CD4-positive, alpha-beta T cell treated with Interleukin-15 for 4 hours (primary cell): ENCODE data around the gene TMEM43.

ENCODE experiments used
- DNase-seq: peaks from one replicate; pipeline ENCODE4 v3.0.0-alpha.2; 2020; ENCODE audit warnings: low spot score

Gene TMEM43

GRCh38 chr3:14138109-14138877 is 13.4 kb downstream of the TMEM43 start:
- DNase-seq, result no peak

- DNase-seq, result no peak
These were observed 14.2 kb downstream of the TMEM43 start for GRCh38 chr3:14138878-14139655.

GRCh38 chr3:14139771-14140170 is 14.9 kb downstream of the TMEM43 start:
- DNase-seq, result no peak

- no peak for DNase-seq
These were observed 15.8 kb downstream of the TMEM43 start for GRCh38 chr3:14140668-14141067.

- DNase-seq, result no peak
These were observed 16.3 kb downstream of the TMEM43 start for GRCh38 chr3:14141144-14141543.

- DNase-seq, result peak; percentile 43
These were observed 16.9 kb downstream of the TMEM43 start for GRCh38 chr3:14141602-14142341.

- DNase-seq, result peak; percentile 82
These were observed 17.9 kb downstream of the TMEM43 start for GRCh38 chr3:14142567-14143270.

GRCh38 chr3:14143271-14144225 is 18.7 kb downstream of the TMEM43 start:
- DNase-seq, result no peak

- peak; percentile 94 for DNase-seq
These were observed 19.7 kb downstream of the TMEM43 start for GRCh38 chr3:14144423-14145075.

GRCh38 chr3:14145236-14145635 is 20.4 kb downstream of the TMEM43 start:
- no peak for DNase-seq

- no peak for DNase-seq
These were observed 21.0 kb downstream of the TMEM43 start for GRCh38 chr3:14145670-14146380.

GRCh38 chr3:14146381-14147065 is 21.7 kb downstream of the TMEM43 start:
- no peak for DNase-seq

GRCh38 chr3:14147066-14147435 is 22.2 kb downstream of the TMEM43 start:
- DNase-seq, result no peak

- DNase-seq, result no peak
These were observed 22.8 kb downstream of the TMEM43 start for GRCh38 chr3:14147617-14148016.

- DNase-seq, result no peak
These were observed 23.5 kb downstream of the TMEM43 start for GRCh38 chr3:14148041-14148985.

- no peak for DNase-seq
These were observed 25.2 kb downstream of the TMEM43 start for GRCh38 chr3:14150078-14150477.

- no peak for DNase-seq
These were observed 25.8 kb downstream of the TMEM43 start for GRCh38 chr3:14150491-14151230.
